SK-N-SH treated with all-trans-retinoic acid at 6 μM for 48 hours (cell line): ENCODE results near the gene ARHGAP22.

Experiments
- GLIS3 ChIP-seq: fragments of 250-450 bp; sonication (Bioruptor Pico); IDR thresholded peaks from 2 replicates; pipeline ENCODE4 v1.5.0; 2020; ENCODE audit warnings: mild to moderate bottlenecking, moderate library complexity
- ISL1 ChIP-seq: fragments of 250-450 bp; sonication (Bioruptor Pico); IDR thresholded peaks from 2 replicates; pipeline ENCODE4 v2.1.2; 2022; ENCODE audit warnings: mild to moderate bottlenecking, moderate library complexity
- OSR1 ChIP-seq: fragments of 250-450 bp; sonication (Bioruptor Pico); IDR thresholded peaks from 2 replicates; pipeline ENCODE4 v1.8.0; 2022; ENCODE audit warnings: moderate library complexity, mild to moderate bottlenecking, inconsistent platforms
- ZC3H10 ChIP-seq: fragments of 250-450 bp; sonication (Bioruptor Pico); IDR thresholded peaks from 2 replicates; pipeline ENCODE4 v1.5.1; 2021; ENCODE audit warnings: mild to moderate bottlenecking, moderate library complexity
- ZFP3 ChIP-seq: fragments of 250-450 bp; sonication (Bioruptor Pico); IDR thresholded peaks from 2 replicates; pipeline ENCODE4 v1.5.0; 2020; ENCODE audit warnings: mild to moderate bottlenecking, moderate library complexity
- TF ChIP-seq, protein P1 (sequence below): fragments of 250-450 bp; sonication (Bioruptor Pico); IDR thresholded peaks from 2 replicates; pipeline ENCODE4 v1.8.0; 2021; ENCODE audit warnings: low read depth, mild to moderate bottlenecking, moderate library complexity, borderline replicate concordance
- TF ChIP-seq, protein P2 (sequence below): fragments of 250-450 bp; sonication (Bioruptor Pico); IDR thresholded peaks from 2 replicates; pipeline ENCODE4 v1.5.1; 2020; ENCODE audit warnings: low read depth, mild to moderate bottlenecking, moderate library complexity

DNA sequence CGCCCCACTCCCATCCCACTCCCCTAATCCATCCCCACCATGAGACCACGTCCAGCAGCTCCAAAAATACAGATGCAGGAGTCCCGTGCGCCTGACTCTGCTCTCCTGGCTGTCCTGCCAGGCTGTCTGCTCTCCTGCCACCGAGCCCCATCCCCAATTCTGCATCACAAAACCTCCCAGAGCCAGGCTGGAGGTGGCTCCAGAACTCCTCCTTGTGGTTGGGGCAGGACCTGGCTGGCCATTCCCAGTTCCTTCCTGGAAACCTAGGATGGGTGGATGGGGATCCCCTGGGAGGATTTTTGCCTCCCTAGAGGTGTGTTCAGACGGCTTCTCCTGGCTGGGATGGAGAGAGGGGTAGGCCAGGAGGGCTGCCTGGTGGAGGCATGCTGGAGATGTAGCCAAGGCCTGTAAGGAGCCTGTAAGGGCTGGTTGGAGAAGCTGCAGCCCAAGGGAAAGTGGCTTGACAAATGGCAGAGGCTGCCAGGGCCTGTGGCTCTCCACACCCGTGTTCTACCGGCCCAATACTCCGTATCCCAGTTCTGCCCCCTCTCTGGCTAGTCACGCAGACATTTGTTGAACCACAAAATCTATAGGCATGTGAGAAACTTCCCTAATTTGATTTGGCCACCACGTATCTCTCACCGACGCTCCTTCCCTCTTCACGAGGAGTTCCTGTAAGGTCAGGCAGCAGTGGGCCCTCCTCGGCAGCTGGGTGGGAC lies 99.3 kb downstream of the ARHGAP22 start:
- no peak for TF ChIP-seq OSR1 (CRISPR knock-in tag)
- TF ChIP-seq ISL1 (CRISPR knock-in tag) = no peak
- TF ChIP-seq, protein P1, sequence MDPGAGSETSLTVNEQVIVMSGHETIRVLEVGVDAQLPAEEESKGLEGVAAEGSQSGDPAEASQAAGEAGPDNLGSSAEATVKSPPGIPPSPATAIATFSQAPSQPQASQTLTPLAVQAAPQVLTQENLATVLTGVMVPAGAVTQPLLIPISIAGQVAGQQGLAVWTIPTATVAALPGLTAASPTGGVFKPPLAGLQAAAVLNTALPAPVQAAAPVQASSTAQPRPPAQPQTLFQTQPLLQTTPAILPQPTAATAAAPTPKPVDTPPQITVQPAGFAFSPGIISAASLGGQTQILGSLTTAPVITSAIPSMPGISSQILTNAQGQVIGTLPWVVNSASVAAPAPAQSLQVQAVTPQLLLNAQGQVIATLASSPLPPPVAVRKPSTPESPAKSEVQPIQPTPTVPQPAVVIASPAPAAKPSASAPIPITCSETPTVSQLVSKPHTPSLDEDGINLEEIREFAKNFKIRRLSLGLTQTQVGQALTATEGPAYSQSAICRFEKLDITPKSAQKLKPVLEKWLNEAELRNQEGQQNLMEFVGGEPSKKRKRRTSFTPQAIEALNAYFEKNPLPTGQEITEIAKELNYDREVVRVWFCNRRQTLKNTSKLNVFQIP (CRISPR knock-in tag) = no peak
- no peak for TF ChIP-seq ZFP3
- TF ChIP-seq ZC3H10 (CRISPR knock-in tag) = no peak
- no peak for TF ChIP-seq GLIS3 (CRISPR knock-in tag)
- TF ChIP-seq, protein P2, sequence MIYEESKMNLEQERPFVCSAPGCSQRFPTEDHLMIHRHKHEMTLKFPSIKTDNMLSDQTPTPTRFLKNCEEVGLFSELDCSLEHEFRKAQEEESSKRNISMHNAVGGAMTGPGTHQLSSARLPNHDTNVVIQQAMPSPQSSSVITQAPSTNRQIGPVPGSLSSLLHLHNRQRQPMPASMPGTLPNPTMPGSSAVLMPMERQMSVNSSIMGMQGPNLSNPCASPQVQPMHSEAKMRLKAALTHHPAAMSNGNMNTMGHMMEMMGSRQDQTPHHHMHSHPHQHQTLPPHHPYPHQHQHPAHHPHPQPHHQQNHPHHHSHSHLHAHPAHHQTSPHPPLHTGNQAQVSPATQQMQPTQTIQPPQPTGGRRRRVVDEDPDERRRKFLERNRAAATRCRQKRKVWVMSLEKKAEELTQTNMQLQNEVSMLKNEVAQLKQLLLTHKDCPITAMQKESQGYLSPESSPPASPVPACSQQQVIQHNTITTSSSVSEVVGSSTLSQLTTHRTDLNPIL (CRISPR knock-in tag) = no peak
